ENCODE results near the gene PSMA2. TPM values are rescaled to one million over a fixed set of nuclear protein-coding genes. Genes with fewer than 3 reads are reported as not detected.

The PSMA2 gene
- total RNA-seq, 1 donor: 67.8 TPM

GRCh38 chr7:42945821-42946626 lies 14.1 kb upstream of the PSMA2 start:
- peak overlapping the region; percentile 33 for H3K4me3 ChIP-seq (ENCODE audit: low read depth, low read length)
- peak; percentile 15 for DNase-seq (ENCODE audit: low read depth)
- no peak for TF ChIP-seq CTCF (IDR thresholded peaks at IDR 0.05; ENCODE audit: insufficient read depth, low read depth, low read length)

GRCh38 chr7:42940985-42941847 lies 9.2 kb upstream of the PSMA2 start:
- TF ChIP-seq CTCF (IDR thresholded peaks at IDR 0.05; ENCODE audit: insufficient read depth, low read depth, low read length): peak; percentile 90
- DNase-seq (ENCODE audit: low read depth): peak; percentile 77
- no peak overlapping the region for H3K4me3 ChIP-seq (ENCODE audit: low read depth, low read length)

GRCh38 chr7:42939457-42940240 lies 7.7 kb upstream of the PSMA2 start:
- no peak overlapping the region for H3K4me3 ChIP-seq (ENCODE audit: low read depth, low read length)
- TF ChIP-seq CTCF (IDR thresholded peaks at IDR 0.05; ENCODE audit: insufficient read depth, low read depth, low read length): no peak
- DNase-seq (ENCODE audit: low read depth): no peak

GRCh38 chr7:42935861-42936260 lies 3.9 kb upstream of the PSMA2 start:
- DNase-seq (ENCODE audit: low read depth): no peak
- H3K4me3 ChIP-seq (ENCODE audit: low read depth, low read length): no peak overlapping the region
- no peak for TF ChIP-seq CTCF (IDR thresholded peaks at IDR 0.05; ENCODE audit: insufficient read depth, low read depth, low read length)

- DNase-seq (ENCODE audit: low read depth): no peak
- TF ChIP-seq CTCF (IDR thresholded peaks at IDR 0.05; ENCODE audit: insufficient read depth, low read depth, low read length): no peak
- H3K4me3 ChIP-seq (ENCODE audit: low read depth, low read length): no peak overlapping the region
Observed at GRCh38 chr7:42934291-42934690, 2.3 kb upstream of the PSMA2 start.

GRCh38 chr7:42932811-42933591 lies 1.0 kb upstream of the PSMA2 start:
- H3K4me3 ChIP-seq (ENCODE audit: low read depth, low read length): peak overlapping the region; percentile 91
- peak; percentile 37 for DNase-seq (ENCODE audit: low read depth)
- TF ChIP-seq CTCF (IDR thresholded peaks at IDR 0.05; ENCODE audit: insufficient read depth, low read depth, low read length): no peak
